MM.1S (cell line): ENCODE data around the gene ZCCHC2.

ENCODE experiments used
- DNase-seq: peaks from one replicate; pipeline ENCODE4 v3.0.0-alpha.2; 2015
- H2AFZ ChIP-seq: fragments of 300-600 bp; sonication (generic); 2 replicates; pipeline ENCODE4 v1.6.0; 2016; ENCODE audit warnings: antibody characterized with exemption, low read length
- H3F3A ChIP-seq: fragments of 300-600 bp; sonication (generic); 2 replicates; pipeline ENCODE4 v1.6.1; 2016; ENCODE audit warnings: mild to moderate bottlenecking, antibody characterized with exemption, low read length, moderate library complexity, mixed read lengths; ENCODE audit not compliant: insufficient read depth
- H3K27ac ChIP-seq: fragments of 300-600 bp; sonication (generic); 2 replicates; pipeline ENCODE4 v1.5.1; 2016; ENCODE audit warnings: mild to moderate bottlenecking, low read length
- H3K27me3 ChIP-seq: fragments of 300-600 bp; sonication (generic); replicated peaks from 2 replicates; pipeline ENCODE4 v1.6.0; 2016; ENCODE audit warnings: low read length; ENCODE audit not compliant: insufficient read depth
- H3K36me3 ChIP-seq: fragments of 300-600 bp; sonication (generic); replicated peaks from 2 replicates; pipeline ENCODE4 v1.6.1; 2016; ENCODE audit warnings: mild to moderate bottlenecking, low read length, mixed read lengths; ENCODE audit not compliant: insufficient read depth
- H3K4me1 ChIP-seq: fragments of 300-600 bp; sonication (generic); 2 replicates; pipeline ENCODE4 v1.6.1; 2016; ENCODE audit warnings: low read length, mixed read lengths
- H3K4me2 ChIP-seq: fragments of 300-600 bp; sonication (generic); 2 replicates; pipeline ENCODE4 v1.6.0; 2016; ENCODE audit warnings: low read depth, low read length
- H3K4me3 ChIP-seq: fragments of 300-600 bp; sonication (generic); 2 replicates; pipeline ENCODE4 v1.5.1; 2016; ENCODE audit warnings: low read length, mixed read lengths
- H3K79me2 ChIP-seq: fragments of 300-600 bp; sonication (generic); 2 replicates; pipeline ENCODE4 v1.6.1; 2016; ENCODE audit warnings: mixed run types, low read length, mixed read lengths
- H3K9ac ChIP-seq: fragments of 300-600 bp; sonication (generic); 2 replicates; pipeline ENCODE4 v1.6.1; 2016; ENCODE audit warnings: low read length, mixed read lengths
- H3K9me2 ChIP-seq: fragments of 300-600 bp; sonication (generic); replicated peaks from 2 replicates; pipeline ENCODE4 v1.6.1; 2016; ENCODE audit warnings: mild to moderate bottlenecking, low read length, mixed read lengths; ENCODE audit not compliant: insufficient read depth
- H3K9me3 ChIP-seq: fragments of 300-600 bp; sonication (generic); replicated peaks from 2 replicates; pipeline ENCODE4 v1.6.1; 2016; ENCODE audit warnings: mild to moderate bottlenecking, low read length, mixed read lengths; ENCODE audit not compliant: insufficient read depth
- H4K20me1 ChIP-seq: fragments of 300-600 bp; sonication (generic); 2 replicates; pipeline ENCODE4 v1.6.1; 2016; ENCODE audit warnings: mild to moderate bottlenecking, low read length, moderate library complexity, mixed read lengths; ENCODE audit not compliant: insufficient read depth
- CTCF ChIP-seq: fragments of 300-600 bp; sonication (generic); IDR thresholded peaks from 2 replicates; pipeline ENCODE4 v1.5.1; 2016; ENCODE audit warnings: antibody characterized with exemption, low read length, mixed read lengths
- EZH2 ChIP-seq: fragments of 300-600 bp; sonication (generic); optimal IDR thresholded peaks from 2 replicates; pipeline ENCODE3; 2017; ENCODE audit warnings: low read depth, mild to moderate bottlenecking, antibody characterized with exemption, low read length, mixed read lengths
- EZH2phosphoT487 ChIP-seq: fragments of 300-600 bp; sonication (generic); IDR thresholded peaks from 2 replicates; pipeline ENCODE4 v1.6.1; 2018; ENCODE audit warnings: antibody characterized with exemption, low read length

Gene ZCCHC2

GRCh38 chr18:62566818-62567217 is 44.0 kb downstream of the ZCCHC2 start:
- H3K4me1 ChIP-seq, result no peaks in the 10 kb centered on the region
- no peak for DNase-seq
- no peak overlapping the region for H3K27ac ChIP-seq
- no peak overlapping the region for H3K4me2 ChIP-seq
- no peaks in the 10 kb centered on the region for H4K20me1 ChIP-seq
- no peak overlapping the region for H2AFZ ChIP-seq
- H3K9me3 ChIP-seq, result no peaks in the 10 kb centered on the region
- no peak overlapping the region for H3K9ac ChIP-seq
- H3F3A ChIP-seq, result no peaks in the 10 kb centered on the region
- no peaks in the 10 kb centered on the region for H3K36me3 ChIP-seq
- H3K9me2 ChIP-seq, result no peaks in the 10 kb centered on the region
- no peak for TF ChIP-seq EZH2phosphoT487
- TF ChIP-seq EZH2, result no peak
- no peak for TF ChIP-seq CTCF
- no peaks in the 10 kb centered on the region for H3K79me2 ChIP-seq
- H3K27me3 ChIP-seq, result no peaks in the 10 kb centered on the region
- H3K4me3 ChIP-seq, result no peak overlapping the region

GRCh38 chr18:62569081-62569655 is 46.3 kb downstream of the ZCCHC2 start:
- Histone ChIP-seq H3K9me2 (no peaks in the 10 kb centered on the region), H3K27ac (no peak overlapping the region), H2AFZ (no peak overlapping the region), H3K9ac (no peak overlapping the region), H3K4me2 (no peak overlapping the region), H3K4me3 (no peak overlapping the region), H3K27me3 (0 out of 2 replicates have a peak, but pooled peaks cover 2% of the 10 kb centered on the region), H3K36me3 (no peaks in the 10 kb centered on the region), H3K79me2 (no peaks in the 10 kb centered on the region), H3K9me3 (no peaks in the 10 kb centered on the region), H3F3A (no peaks in the 10 kb centered on the region), H3K4me1 (no peaks in the 10 kb centered on the region), H4K20me1 (no peaks in the 10 kb centered on the region)
- DNase-seq, result no peak
- TF ChIP-seq EZH2 (no peak), EZH2phosphoT487 (no peak), CTCF (no peak)

- Histone ChIP-seq H3K4me3 (no peak overlapping the region), H3F3A (no peaks in the 10 kb centered on the region), H3K4me2 (no peak overlapping the region), H3K9me3 (no peaks in the 10 kb centered on the region), H3K27ac (no peak overlapping the region), H3K4me1 (0 out of 2 replicates have a peak, but pooled peaks cover under 1% of the 10 kb centered on the region), H3K27me3 (peaks cover 19% of the 10 kb centered on the region), H3K79me2 (no peaks in the 10 kb centered on the region), H3K36me3 (no peaks in the 10 kb centered on the region), H3K9me2 (no peaks in the 10 kb centered on the region), H4K20me1 (no peaks in the 10 kb centered on the region), H3K9ac (no peak overlapping the region), H2AFZ (no peak overlapping the region)
- TF ChIP-seq EZH2 (no peak), CTCF (no peak), EZH2phosphoT487 (no peak)
- no peak for DNase-seq
Measured at GRCh38 chr18:62571037-62571436, 48.2 kb downstream of the ZCCHC2 start.
